Gastrocnemius medialis (tissue), 4 donors: ENCODE results near the gene DHRS7.

Experiments
- POLR2A ChIP-seq, 2 donors: fragments of 450-650 bp; IDR thresholded peaks; one replicate each; pipeline ENCODE4 v1.6.1; 2017; ENCODE audit warnings: antibody characterized with exemption in 2 of 2, mild to moderate bottlenecking in 2 of 2, moderate library complexity in 2 of 2
- TF ChIP-seq, protein P1 (sequence below), 5 experiments: fragments of 450-650 bp in 3 of 5; fragments of 200-600 bp in 2 of 5; sonication (generic) in 2 of 5; IDR thresholded peaks in 4 of 5; conservative IDR thresholded peaks in 1 of 5; 1 replicate in 4 of 5; 2 replicates in 1 of 5; pipeline ENCODE4 v1.5.1; 2016 to 2019; ENCODE audit warnings: antibody characterized with exemption in 5 of 5, mild to moderate bottlenecking in 3 of 5, moderate library complexity in 3 of 5

DNA sequence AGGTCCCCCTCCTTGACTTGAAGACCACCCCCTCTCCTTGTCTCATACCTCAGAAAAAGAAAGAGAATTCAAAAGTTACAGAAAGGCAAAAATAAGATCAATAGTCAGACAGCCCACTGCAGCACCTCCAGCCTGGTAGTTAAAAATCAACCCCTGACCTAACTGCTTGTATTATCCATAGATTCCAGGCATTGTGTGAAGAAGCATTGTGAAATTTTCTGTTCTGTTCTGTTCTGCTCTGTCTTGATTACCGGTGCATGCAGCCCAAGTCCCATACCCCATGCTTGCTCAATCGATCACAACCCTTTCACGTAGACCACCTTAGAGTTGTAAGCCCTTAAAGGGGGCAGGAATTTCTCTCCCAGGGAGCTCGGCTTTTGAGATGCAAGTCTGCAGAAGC is 5.8 kb upstream of the DHRS7 start:
- TF ChIP-seq, protein P1, sequence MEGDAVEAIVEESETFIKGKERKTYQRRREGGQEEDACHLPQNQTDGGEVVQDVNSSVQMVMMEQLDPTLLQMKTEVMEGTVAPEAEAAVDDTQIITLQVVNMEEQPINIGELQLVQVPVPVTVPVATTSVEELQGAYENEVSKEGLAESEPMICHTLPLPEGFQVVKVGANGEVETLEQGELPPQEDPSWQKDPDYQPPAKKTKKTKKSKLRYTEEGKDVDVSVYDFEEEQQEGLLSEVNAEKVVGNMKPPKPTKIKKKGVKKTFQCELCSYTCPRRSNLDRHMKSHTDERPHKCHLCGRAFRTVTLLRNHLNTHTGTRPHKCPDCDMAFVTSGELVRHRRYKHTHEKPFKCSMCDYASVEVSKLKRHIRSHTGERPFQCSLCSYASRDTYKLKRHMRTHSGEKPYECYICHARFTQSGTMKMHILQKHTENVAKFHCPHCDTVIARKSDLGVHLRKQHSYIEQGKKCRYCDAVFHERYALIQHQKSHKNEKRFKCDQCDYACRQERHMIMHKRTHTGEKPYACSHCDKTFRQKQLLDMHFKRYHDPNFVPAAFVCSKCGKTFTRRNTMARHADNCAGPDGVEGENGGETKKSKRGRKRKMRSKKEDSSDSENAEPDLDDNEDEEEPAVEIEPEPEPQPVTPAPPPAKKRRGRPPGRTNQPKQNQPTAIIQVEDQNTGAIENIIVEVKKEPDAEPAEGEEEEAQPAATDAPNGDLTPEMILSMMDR (IDR thresholded peaks at IDR 0.05 in 4 of 5, conservative IDR thresholded peaks at IDR 0.05 in 1 of 5) = no peak
- no peak for TF ChIP-seq POLR2A (IDR thresholded peaks at IDR 0.05)
